A673 (cell line): ENCODE results near the gene RALA. TPM values are rescaled to one million over a fixed set of nuclear protein-coding genes. Genes with fewer than 3 reads are reported as not detected.

ENCODE experiments used
- BruUV-seq: library from RNA; stranded (reverse); fragments of 400-500 nt; replicated peaks from 2 replicates; lab custom pipeline; 2021; lab: Mats Ljungman, UMichigan
- CTCF ChIA-PET: fragments of 300-600 bp; sonication (Branson Sonifier 250); formaldehyde crosslinking; loops from one replicate; lab custom pipeline; 2022; ENCODE audit warnings: antibody characterized with exemption; lab: Charles Lee
- POLR2A ChIA-PET: fragments of 300-600 bp; sonication (Branson Sonifier 250); formaldehyde crosslinking; loops from one replicate; lab custom pipeline; 2022; ENCODE audit warnings: antibody characterized with exemption; ENCODE audit not compliant: low non-redundant PET; lab: Charles Lee
- DNase-seq: peaks from one replicate; pipeline ENCODE4 v3.0.0-alpha.2; 2015; ENCODE audit warnings: low spot score
- H3K27ac ChIP-seq: fragments of 200-600 bp; sonication (generic); 2 replicates; pipeline ENCODE4 v1.5.1; 2016; ENCODE audit warnings: mixed run types, low read depth, mild to moderate bottlenecking, mixed read lengths, antibody characterized with exemption, low read length; ENCODE audit not compliant: poor library complexity, severe bottlenecking
- H3K27me3 ChIP-seq: fragments of 200-600 bp; sonication (generic); replicated peaks from 2 replicates; pipeline ENCODE4 v1.6.1; 2017; ENCODE audit warnings: mixed run types, low read depth, mild to moderate bottlenecking, mixed read lengths, antibody characterized with exemption, low read length; ENCODE audit not compliant: insufficient read depth, poor library complexity
- H3K36me3 ChIP-seq: fragments of 200-600 bp; sonication (generic); 2 replicates; pipeline ENCODE4 v1.6.1; 2016; ENCODE audit warnings: mixed run types, mild to moderate bottlenecking, mixed read lengths, antibody characterized with exemption, low read length; ENCODE audit not compliant: insufficient read depth, poor library complexity, severe bottlenecking
- H3K4me1 ChIP-seq: fragments of 200-600 bp; sonication (generic); 2 replicates; pipeline ENCODE4 v1.6.1; 2017; ENCODE audit warnings: mixed run types, mild to moderate bottlenecking, mixed read lengths, antibody characterized with exemption, low read length; ENCODE audit not compliant: insufficient read depth, poor library complexity, severe bottlenecking
- H3K4me3 ChIP-seq: fragments of 200-600 bp; sonication (generic); 2 replicates; pipeline ENCODE4 v1.5.1; 2016; ENCODE audit warnings: low read depth, mixed run types, mild to moderate bottlenecking, mixed read lengths, low read length; ENCODE audit not compliant: poor library complexity, severe bottlenecking
- H3K9me3 ChIP-seq: fragments of 200-600 bp; sonication (generic); 2 replicates; pipeline ENCODE4 v1.6.1; 2016; ENCODE audit warnings: mixed run types, low read depth, mild to moderate bottlenecking, mixed read lengths, antibody characterized with exemption, low read length; ENCODE audit not compliant: poor library complexity, severe bottlenecking
- EZH2 ChIP-seq: fragments of 200-600 bp; sonication (generic); IDR thresholded peaks from 2 replicates; pipeline ENCODE4 v1.6.1; 2017; ENCODE audit warnings: borderline replicate concordance, low read depth, mild to moderate bottlenecking, mixed read lengths, antibody characterized with exemption, low read length; ENCODE audit not compliant: poor library complexity, severe bottlenecking
- intact Hi-C: fragments of 100-400 bp; cut with micrococcal nuclease; formaldehyde crosslinking; loops from one replicate; pipeline ENCODE4 v1.10.0; 2022; ENCODE audit not compliant: unreplicated experiment
- total RNA-seq: library from RNA; stranded (reverse); gene quantifications from 2 replicates; pipeline ENCODE4 v1.2.3, GENCODE V29; 2021
- TF ChIP-seq, protein P1 (sequence below): fragments of 300-800, 200-600 bp; sonication (generic); conservative IDR thresholded peaks from 2 replicates; pipeline ENCODE4 v1.5.1; 2017; ENCODE audit warnings: low read depth, mild to moderate bottlenecking, antibody characterized with exemption, low read length, moderate library complexity, mixed read lengths

Gene RALA
- total RNA-seq, 1 experiment from 2014 or later: 33.9 TPM

DNA sequence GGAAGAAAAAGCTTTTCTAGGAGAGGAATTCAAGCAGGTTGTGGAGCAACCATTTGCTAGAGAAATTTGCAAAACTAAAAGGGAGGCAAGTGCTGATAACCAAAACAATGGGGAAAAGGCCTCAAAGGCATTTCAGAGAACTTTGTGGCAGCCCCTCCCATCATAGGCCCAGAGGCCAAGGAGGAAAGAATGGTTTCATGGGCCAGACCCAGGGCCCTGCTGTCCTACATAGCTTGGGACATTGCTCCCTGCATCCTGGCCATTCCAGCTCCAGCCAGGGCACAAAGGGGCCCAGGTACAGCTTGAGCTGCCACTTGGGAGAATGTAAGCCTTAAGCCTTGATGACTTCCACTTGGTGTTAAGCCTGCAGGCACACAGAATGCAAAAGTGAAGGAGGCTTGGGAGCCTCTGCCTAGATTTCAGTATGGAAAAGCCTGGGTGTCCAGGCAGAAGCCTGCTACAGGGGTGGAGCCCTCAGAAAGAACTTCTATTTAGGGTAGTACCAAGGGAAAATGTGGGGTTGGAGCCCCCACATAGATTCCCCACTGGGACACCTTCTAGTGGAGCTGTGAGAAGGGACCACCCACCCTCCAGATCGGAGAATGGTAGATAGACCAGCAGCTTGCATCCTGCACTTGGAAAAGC lies 91.2 kb downstream of the RALA start:
- Histone ChIP-seq H3K4me3 (no peak overlapping the region), H3K36me3 (no peaks in the 10 kb centered on the region), H3K27ac (no peak overlapping the region), H3K9me3 (peaks cover 5% of the 10 kb centered on the region), H3K4me1 (peaks cover under 1% of the 10 kb centered on the region), H3K27me3 (no peaks in the 10 kb centered on the region)
- no TSS peak for BruUV-seq
- no peak for DNase-seq
- TF ChIP-seq, protein P1, sequence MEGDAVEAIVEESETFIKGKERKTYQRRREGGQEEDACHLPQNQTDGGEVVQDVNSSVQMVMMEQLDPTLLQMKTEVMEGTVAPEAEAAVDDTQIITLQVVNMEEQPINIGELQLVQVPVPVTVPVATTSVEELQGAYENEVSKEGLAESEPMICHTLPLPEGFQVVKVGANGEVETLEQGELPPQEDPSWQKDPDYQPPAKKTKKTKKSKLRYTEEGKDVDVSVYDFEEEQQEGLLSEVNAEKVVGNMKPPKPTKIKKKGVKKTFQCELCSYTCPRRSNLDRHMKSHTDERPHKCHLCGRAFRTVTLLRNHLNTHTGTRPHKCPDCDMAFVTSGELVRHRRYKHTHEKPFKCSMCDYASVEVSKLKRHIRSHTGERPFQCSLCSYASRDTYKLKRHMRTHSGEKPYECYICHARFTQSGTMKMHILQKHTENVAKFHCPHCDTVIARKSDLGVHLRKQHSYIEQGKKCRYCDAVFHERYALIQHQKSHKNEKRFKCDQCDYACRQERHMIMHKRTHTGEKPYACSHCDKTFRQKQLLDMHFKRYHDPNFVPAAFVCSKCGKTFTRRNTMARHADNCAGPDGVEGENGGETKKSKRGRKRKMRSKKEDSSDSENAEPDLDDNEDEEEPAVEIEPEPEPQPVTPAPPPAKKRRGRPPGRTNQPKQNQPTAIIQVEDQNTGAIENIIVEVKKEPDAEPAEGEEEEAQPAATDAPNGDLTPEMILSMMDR: no peak
- TF ChIP-seq EZH2: no peak
- intact Hi-C loops: no loop called here
- POLR2A ChIA-PET: no interaction called here
- CTCF ChIA-PET: no interaction called here

DNA sequence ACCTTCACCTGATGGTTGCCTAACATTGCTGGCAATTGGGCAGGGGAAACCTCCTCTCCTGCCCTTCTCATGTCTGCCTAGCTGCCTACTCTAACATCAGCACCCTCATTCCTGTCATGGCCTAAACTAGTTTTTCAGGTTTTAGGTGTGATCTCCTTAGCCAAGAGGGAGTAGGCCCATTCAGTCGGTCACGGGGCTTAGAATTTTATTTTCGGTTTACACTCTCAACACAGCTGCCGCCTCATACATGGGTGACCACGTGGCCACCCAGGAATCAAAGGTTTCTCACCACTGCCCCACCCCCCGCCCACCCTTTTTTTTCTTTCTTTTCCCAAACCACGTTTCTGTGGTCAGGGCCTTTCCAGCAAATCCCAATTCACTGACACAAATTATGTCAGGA lies 97.2 kb downstream of the RALA start:
- no peak for DNase-seq
- Histone ChIP-seq H3K36me3 (no peaks in the 10 kb centered on the region), H3K4me1 (no peaks in the 10 kb centered on the region), H3K4me3 (no peak overlapping the region), H3K27ac (no peak overlapping the region), H3K27me3 (no peaks in the 10 kb centered on the region), H3K9me3 (no peaks in the 10 kb centered on the region)
- ChIA-PET CTCF (no interaction called here), POLR2A (no interaction called here)
- intact Hi-C loops: no loop called here
- TF ChIP-seq, protein P1: no peak
- no peak for TF ChIP-seq EZH2
- no TSS peak for BruUV-seq

DNA sequence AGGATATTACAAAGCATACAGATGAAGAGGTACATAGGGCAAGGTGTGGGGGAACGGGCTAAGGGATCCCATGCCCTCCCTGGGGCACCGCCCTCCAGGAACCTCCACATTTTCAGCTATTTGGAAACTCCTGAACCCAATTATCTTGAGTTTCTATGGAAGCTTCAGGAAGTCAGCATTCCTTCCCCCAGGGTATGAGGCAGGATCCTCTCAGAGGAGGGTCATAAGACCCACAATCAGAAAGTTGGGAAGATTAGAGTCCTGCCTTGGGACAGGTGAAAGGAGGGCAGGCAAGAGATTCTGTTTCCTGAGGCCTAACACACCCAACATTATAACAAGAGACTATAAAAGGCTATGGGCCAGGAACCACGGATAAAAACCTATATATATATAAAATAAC lies 98.0 kb downstream of the RALA start:
- no TSS peak for BruUV-seq
- no peak for DNase-seq
- Histone ChIP-seq H3K27ac (no peak overlapping the region), H3K36me3 (no peaks in the 10 kb centered on the region), H3K4me1 (no peaks in the 10 kb centered on the region), H3K9me3 (no peaks in the 10 kb centered on the region), H3K27me3 (no peaks in the 10 kb centered on the region), H3K4me3 (no peak overlapping the region)
- ChIA-PET POLR2A (no interaction called here), CTCF (no interaction called here)
- intact Hi-C loops: no loop called here
- no peak for TF ChIP-seq EZH2
- TF ChIP-seq, protein P1: no peak
